HG03066 (cell line): ENCODE measurements around the gene C1QL3.

ENCODE experiments used
- ATAC-seq: cut with Tn5 transposase; IDR thresholded peaks from one replicate; pipeline ENCODE4 v1.9.1; 2021; ENCODE audit warnings: low read depth; ENCODE audit not compliant: unreplicated experiment

The C1QL3 gene

DNA sequence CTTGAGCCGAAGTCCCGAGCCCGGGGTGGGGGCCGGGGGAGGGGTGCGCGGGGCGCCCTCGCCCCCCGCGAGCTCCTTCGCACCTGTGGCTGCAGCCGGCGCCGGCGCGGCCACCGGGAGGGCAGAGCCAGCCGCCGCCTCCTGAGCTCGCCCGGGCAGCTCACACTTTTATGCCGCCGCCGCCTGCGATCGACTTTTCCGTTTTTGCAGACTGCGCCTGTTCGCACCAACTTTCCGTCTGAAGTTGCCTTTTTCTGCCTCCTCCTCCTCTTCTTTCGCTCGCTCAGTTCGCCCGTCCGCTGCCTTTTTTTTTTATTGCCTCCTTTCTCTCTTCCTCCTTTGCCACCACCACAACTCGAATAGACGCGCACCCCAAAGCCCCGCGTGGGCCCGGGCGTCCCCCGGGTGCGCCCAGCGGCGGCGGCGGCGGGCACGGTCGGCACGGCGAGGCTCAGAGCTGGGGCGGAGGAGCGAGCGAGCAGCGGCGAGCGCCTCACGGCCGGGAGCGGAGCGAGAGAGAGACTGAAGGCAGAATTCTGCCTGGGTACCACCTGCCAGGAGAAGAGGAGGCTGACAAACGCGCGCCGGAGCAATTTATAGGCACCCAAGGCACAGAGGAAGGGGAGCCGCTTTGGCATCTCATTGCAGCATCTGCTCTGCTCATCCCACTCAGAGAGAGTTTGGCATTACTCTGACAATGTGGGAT lies at the start of gene C1QL3:
Gene C1QL3, minus strand, starts transcription at position 569 of the 706 bp plus-strand sequence. CDS start 814 bp downstream, outside the sequence.
- peak; percentile 37 for ATAC-seq

DNA sequence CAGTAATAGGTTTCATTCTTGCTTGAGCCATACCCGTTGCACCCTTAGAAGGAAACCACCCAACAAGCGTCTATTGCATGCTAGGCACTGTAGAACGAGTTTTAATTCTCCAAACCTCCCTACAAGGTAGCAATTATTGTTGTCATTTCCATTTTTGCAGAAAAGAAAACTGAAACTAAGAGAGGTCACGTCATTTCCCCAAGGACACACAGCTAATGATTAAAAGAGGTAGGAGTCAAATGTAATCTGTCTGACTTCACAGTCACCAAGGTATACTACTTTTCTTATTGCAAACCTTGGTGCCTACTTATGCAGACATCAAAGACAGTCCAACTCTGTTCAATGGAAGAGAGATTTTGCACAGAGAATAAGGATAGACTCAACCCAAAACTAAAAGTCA lies 49.1 kb upstream of the C1QL3 start:
- peak; percentile 90 for ATAC-seq

- no peak for ATAC-seq
Measured at GRCh38 chr10:16566202-16566805, 44.6 kb upstream of the C1QL3 start.

- ATAC-seq = no peak
Measured at GRCh38 chr10:16565604-16566003, 43.9 kb upstream of the C1QL3 start.

GRCh38 chr10:16562891-16563290 lies 41.2 kb upstream of the C1QL3 start:
- ATAC-seq = no peak

DNA sequence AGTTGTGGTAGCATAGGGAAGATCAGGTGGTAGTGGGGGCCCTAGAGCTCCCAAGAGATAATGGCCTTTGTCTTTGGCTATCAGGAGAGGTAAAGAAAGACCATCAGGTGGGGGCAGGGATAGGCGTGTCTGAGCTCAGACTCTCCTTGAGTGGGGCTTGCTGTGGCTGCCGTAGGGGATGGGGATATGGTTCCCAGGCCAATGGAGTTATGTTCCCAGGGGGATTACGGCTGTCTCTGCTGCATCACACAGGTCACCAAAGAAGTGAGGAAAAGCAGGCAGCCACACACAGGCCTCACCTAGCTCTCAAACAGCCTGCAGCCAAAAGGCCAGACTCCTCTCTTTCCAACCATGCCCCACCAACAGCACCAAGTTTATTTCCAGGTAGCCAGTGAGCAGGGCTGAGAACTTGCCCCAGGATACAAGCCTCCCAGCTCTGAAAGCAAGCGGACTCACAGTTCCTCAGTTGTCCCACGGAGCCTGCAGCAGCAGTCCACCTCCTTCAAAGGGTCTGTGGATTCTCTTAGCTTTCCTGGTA lies 37.6 kb upstream of the C1QL3 start:
- ATAC-seq = no peak

DNA sequence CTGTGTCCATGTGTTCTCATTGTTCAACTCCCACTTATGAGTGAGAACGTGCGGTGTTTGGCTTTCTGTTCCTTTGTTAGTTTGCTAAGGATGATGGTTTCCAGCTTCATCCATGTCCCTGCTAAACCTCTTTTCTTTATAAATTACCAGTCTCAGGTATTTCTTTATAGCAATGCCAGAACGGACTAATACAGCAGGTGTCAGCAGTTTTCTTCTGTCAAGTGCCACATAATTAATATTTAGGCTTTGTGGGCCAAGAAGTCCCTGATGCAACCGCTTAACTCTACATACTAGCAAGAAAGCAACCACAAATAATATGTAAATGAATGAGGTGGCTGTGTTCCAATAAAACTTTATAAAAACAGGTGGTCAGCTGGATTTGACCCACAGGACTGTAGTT lies 26.3 kb upstream of the C1QL3 start:
- ATAC-seq = no peak

GRCh38 chr10:16545116-16545736 lies 23.5 kb upstream of the C1QL3 start:
- ATAC-seq = peak; percentile 75

DNA sequence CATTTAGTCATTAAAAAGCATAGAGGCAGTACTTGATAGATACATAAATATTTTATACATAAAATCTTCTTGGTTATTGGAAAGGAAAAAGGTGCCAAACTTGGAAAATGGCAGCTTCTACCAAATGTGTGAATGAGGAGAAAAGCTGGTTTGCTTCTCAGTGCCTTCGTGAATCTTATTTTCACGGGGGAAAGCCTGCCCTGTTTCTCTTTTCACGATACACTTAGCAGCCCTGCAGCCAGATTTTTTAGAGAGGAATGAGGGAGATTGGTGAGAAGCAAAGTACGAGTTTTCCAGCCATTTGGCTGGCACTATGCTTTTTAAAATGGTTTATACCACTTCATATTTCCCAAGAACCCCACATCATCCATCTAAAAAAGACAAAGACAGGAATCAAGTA lies 22.9 kb upstream of the C1QL3 start:
- ATAC-seq = no peak

GRCh38 chr10:16544099-16544498 lies 22.4 kb upstream of the C1QL3 start:
- ATAC-seq = no peak

DNA sequence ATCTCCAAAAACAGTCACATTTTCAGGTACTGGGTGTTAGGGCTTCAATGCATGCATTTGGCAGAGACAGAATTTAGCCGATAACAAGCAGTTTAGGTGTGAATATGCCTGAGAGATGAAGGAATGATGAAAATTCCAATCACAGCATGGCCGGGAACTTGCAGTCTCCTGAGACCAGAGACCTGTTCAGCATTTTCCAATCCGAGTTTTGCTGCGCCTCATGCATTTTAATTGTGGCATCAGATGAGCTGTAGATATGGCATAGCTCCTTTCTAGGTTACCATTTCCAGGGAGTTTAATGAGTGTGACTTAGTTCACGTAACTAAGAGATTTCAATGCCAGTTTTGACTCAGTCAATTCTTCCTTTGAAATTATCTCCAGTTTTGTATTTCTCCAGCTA lies 14.5 kb upstream of the C1QL3 start:
- no peak for ATAC-seq

GRCh38 chr10:16529853-16530252 lies 8.2 kb upstream of the C1QL3 start:
- no peak for ATAC-seq

- ATAC-seq = no peak
Measured at GRCh38 chr10:16527452-16527851, 5.8 kb upstream of the C1QL3 start.

- ATAC-seq = peak; percentile 28
Measured at GRCh38 chr10:16520900-16521299, 779 bp downstream of the C1QL3 start.

- ATAC-seq = peak; percentile 29
Measured at GRCh38 chr10:16519908-16520861, 1.5 kb downstream of the C1QL3 start.

DNA sequence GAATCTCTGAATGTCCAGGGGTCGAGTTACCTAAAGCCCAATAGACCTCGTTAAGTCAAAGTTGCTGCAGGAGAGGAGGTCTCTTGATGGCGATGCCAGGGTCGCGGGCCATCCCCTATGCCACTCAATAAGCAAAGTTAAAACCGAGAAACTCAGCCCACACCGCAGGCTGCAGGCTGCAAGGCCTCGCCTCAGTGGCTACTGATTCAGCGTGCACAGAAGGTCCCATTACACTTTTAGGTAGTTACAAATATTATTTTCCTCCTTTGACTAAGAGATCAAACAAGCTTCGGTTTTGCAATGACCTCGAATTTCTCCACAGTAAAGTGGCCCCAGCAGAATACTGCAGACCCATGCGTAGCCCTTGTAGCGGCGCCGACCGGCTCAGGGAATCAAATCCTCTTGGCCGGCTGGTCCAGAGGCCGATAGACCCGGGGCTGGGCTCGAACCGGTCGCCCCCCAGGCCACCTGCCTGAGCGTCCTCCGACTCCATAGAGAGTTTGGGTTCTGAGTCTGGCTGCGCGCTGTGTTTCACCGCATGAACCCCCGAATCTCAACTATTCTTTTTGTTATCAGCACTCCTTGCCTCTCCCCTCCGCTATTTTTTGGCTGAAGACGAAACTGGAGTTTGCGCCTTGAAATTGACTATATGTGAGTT lies 2.3 kb downstream of the C1QL3 start:
- peak; percentile 43 for ATAC-seq

GRCh38 chr10:16518822-16519221 lies 2.9 kb downstream of the C1QL3 start:
- no peak for ATAC-seq

GRCh38 chr10:16510843-16511242 lies 10.8 kb downstream of the C1QL3 start:
- no peak for ATAC-seq

GRCh38 chr10:16509996-16510395 lies 11.7 kb downstream of the C1QL3 start:
- ATAC-seq = no peak

DNA sequence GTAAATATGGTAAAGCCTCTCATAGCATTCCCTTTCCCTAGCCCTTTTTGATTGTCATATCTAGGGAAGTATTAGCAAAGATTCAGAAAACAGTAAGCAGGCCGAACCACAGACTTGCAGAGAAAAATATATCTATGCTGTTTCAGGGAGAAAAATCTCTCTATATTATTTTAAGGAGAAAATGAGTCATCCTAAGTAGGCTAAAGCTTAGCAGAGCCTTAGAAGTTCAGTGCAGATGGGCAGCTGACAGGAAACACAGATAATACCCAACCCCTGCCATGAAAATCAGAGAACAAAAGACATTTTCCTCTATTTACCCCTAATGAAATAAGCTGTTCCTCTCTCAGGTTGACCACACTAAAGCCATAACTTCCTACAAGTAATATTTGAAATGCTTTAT lies 16.5 kb downstream of the C1QL3 start:
- ATAC-seq = no peak
